ENCODE results near the gene KRTAP5-3.
"Not testable (repeated sequence)": the region's sequence is repeated elsewhere in the genome, so short reads cannot be mapped to it uniquely, and the experiment has no call there.

Gene KRTAP5-3, protein sequence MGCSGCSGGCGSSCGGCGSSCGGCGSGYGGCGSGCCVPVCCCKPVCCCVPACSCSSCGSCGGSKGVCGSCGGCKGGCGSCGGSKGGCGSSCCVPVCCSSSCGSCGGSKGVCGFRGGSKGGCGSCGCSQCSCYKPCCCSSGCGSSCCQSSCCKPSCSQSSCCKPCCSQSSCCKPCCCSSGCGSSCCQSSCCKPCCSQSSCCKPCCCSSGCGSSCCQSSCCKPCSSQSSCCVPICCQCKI

DNA sequence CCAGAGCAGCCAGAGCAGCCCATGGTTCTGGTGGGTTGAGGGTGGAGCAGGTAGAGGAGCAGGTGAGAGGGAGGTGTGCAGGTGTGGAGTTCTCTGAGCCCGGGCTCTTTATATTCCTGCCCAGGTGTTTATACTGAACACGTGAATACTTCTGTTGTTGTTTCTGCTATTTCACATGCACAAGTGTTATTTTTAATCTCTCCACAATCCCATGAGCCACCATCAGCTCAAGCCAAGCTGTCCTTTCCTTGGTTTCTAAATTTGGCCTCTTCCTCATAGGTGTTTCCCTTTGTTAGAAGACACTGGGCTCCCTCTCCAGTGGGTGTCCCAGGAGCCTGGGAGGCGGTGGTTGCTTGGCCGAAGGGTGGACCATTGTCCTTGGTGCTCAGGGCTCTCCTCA, at the start of gene KRTAP5-3:
TSS of gene KRTAP5-3 (minus strand) at position 101 of the 400 bp plus-strand sequence. CDS start at position 23, 78 bp downstream.
- no peak for DNase-seq

DNA sequence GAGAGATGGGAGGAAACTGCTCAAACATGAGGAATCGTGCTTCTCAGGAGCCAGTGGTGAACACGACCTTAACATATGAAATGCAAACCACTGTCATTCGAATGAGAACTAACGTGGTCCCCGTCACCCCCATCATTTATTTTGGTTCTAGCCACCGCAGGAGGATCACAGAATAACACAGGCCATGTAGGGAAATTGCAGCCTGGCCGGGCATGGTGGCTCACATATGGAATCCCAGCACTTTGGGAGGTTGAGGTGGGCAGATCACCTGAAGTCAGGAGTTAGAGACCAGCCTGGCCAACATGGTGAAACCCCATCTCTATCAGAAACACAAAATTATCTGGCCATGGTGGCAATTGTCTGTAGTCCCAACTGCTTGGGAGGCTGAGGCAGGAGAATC, 48.4 kb upstream of the KRTAP5-3 start:
- no peak for DNase-seq

DNA sequence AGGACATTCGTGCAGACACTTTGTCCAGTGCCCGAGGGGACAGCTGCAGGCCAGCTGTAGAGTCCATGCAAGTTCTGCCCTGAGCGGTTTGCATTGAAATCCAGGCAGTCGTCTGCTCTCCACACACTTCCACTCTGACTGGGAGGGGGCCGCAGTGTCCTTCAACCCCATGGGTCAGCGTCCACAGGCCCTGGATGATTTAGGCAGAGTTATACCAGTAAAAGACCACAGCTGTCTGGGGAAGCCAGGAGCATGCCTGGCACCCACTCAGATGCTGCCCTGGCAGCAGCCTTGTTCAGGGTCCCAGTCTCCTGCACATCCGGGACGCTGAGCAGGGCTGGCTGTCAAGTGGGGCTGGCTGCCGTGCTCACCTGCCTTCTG, 47.8 kb upstream of the KRTAP5-3 start:
- DNase-seq: no peak

DNA sequence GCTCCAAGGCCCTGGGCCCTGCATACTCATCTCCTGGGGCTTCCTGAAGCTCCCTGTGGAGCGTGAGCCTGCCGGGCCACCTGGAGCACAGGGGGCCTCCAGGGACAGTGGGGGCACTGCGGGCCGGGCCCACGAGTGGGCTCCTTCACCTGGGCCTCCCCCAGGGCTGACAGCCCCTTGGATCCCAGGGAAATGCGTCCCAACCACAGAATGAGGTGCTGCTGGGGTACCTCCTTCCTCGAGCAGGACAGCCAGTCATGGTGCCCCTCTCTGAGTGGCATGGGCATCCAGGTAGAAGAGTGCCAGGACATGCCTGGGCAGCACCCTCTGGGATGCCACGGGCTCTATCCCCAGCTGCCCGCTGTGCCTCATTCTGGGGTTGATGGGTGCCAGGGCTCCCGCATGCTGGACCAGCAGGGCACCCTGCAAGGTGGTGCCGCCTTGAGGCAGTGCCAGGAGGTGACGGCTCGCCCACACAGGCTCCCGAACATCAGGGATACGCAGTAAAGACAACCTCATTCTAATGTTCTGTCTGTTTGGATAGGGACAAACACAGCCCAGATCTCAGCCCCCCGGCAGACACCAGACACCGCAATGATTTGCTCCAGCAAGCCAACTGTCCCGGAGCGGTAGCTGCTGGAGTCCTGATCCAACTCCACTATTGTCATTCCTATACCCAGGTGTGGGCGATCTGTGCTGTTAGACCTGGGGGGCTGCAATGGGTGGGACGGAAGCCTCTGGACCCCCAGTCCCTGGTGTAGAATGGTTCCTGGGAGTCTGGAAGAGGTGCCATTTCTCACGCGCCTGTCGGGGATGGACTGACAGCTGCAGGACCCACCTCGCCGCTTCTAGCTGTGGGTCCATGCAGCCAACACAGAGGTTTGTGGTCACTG, 47.2 kb upstream of the KRTAP5-3 start:
- DNase-seq: peak; percentile 46

DNA sequence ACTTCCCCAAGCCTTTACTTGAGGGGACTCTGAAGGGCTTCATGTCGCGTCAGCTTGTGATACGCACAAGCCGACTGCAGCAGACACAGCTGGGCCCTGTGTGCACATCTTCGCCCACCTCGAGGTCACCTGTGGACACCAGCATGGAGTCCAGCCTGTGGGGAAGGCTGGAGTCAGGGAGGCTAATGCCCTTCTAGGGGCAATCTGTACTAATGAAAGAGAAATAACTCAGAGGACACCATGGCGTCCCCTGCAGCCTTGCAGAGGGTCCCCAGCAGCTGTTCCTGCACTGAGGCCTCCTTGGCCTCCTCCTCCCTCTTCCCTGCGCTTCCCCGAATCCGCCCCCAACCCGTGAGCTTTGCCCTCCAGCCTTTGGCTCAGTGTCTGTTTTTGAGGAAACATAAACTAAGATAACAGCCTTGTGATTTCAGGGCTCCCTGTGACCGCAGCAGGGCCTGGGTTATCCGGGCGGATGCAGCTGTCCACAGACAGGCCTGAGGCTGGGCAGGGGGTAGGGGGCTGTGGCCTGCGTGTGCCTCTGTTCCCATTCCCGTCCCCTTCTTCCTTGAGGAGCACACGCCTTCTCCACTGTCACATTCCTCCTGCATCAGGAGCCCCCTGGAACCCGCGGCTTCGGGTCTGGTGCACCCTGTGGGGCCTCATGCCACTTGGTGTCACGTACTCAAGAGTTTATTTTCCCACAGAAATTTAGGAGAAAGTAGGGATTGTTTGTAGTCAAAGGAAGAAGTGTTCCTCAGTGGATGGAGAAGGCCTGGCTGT, 46.3 kb upstream of the KRTAP5-3 start:
- DNase-seq: peak; percentile 52

DNA sequence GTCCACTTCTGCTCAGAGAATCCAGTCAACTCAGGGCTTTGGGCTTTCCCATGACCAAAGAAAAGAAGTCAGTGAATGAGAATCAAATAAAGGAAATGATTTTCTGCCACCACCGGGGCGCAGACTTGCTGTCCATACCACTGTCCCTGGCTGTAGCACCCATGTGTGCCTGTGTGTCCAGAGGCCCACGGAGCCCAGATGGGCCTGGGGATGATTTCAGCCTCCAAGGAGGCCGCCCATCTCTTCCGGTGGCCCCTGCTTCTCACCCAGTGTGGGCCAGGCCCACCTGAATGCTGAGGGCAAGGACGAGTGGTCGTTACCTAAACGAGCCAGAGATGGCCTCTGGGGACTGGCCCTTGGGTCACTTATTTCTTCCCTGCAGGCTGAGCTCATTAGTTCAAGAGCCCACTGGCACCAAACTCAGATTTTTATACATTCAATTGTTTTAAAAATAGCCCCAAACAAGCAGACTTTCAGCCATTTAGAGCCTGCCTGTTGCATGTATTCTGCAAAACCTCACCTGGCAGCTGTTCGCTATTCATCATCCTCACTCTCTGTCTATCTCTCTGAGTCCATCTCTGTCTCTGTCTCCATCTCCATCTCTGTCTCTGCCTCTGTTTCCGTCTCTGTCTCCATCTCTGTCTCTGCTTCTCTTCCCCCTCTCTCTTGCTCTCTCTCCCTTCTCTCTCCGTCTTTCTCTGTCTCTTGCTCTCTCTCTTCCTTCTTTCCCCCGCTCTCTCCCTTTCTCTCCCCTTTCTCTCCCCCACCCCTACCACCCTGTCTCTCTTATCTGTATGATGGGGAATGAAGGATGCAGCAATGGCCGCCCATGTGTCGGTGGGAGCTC, 45.5 kb upstream of the KRTAP5-3 start:
- DNase-seq: peak; percentile 38

DNA sequence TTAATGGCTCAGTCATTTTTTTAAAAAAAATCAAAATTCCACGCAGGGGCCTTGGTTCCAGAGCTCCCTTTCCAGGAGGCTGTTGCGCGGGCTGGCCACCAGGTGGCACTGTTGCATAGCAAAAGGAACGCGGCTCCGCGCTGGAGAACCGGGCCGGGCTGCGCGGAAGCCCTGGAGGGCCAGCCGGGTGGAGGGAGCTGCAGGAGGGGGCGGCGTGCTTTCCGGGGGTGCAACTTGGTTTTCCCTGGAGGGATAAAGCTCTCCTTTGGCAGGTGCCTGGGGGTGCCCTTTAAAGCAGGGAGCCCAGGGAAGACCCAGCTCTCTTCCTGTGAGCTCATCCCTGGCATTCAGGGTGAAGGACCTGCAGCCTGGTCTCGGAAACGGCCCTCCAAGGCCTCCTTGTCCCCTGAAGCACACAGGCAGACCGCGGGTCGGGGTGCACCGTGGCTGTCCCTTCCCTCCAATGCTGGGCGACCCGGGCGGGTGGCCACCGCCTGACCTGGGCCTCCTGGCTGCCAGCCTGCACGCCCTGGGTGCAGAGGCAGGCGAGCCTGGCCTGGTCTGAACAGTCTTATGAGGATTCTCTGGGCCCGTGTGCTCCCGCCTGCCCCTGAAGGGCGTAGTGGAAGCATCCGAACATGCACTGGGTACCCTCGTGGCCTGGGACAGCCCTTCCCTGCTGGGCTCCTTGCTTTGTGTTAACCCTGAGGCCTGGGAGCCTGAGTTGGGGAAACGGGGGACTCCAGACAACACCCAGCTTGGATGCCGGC, 44.7 kb upstream of the KRTAP5-3 start:
- peak; percentile 79 for DNase-seq

DNA sequence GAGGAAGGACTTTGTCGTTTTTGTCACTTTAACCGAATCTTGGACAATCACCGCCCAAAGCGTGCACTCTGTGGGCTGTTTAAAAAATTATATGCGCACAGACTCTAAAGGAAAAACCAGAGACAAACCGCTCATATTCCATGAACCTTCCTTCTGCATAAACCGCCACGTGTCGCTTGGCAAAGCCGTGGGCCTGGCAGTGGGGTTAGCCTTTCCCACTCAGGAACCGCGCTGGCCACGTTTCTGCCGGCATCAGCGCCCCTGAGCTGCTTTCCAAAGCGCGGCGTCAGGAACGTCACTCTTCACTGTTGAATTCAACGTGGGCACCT, 44.1 kb upstream of the KRTAP5-3 start:
- DNase-seq: peak; percentile 36

DNA sequence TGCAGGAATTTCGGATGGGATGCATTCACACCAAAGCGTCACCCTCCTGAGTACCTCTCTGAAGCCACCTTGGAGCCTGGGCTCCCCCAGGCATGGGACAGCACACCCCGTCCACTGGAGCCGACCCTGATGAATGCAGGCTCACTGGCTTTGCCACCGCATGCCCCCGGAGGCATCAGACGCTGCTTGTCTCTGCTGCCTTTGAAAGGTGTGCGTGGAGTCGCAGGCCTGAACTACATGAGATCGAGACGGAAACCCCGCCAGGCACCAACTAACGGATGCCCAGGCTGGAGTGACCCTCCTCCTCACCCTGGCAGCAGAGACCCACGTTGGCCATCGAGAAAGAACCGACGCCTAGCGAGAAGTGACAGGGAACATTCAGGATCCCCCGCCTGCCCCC, 43.8 kb upstream of the KRTAP5-3 start:
- DNase-seq: no peak

DNA sequence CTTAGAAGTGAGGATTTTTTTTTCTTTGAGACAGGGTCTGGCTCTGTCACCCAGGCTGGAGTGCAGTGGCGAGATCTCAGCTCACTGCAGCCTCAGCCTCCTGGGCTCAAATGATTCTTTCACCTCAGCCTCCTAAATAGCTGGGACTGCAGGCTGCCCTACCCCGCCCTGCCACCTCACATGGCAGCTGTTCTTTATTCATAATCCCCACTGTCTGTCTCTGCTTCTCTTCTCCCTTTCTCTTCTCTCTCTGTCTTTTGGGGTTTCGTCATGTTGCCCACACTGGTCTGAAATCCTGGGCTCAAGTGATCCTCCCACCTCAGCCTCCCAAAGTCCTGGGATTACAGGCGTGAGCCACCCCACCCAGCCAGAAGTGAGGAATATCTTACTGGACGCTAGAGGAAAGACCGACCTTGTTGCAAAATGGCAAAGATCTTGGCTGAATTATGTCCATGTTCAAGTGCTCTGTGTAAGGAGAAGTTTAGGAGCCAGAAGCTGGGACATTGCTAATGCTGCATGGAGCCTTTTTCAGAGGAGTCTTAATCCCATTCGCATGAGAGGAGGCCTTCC, 43.2 kb upstream of the KRTAP5-3 start:
- DNase-seq: no peak

DNA sequence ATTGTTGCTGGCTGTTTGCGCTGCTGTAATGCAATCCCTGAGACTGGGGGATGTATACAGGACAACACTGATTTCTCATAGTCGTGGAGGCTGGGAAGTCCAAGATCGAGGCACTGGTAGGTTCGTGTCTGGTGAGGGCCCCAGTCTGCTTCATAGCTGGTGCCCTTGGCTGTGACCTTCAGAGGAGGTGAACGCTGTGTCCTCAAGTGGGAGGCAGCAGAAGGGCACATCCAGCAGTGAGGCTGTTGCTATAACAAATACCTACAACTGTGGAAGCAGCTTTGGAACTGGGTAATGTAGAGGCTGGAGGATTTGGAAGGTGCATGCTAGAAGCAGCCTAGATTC, 42.6 kb upstream of the KRTAP5-3 start:
- no peak for DNase-seq

DNA sequence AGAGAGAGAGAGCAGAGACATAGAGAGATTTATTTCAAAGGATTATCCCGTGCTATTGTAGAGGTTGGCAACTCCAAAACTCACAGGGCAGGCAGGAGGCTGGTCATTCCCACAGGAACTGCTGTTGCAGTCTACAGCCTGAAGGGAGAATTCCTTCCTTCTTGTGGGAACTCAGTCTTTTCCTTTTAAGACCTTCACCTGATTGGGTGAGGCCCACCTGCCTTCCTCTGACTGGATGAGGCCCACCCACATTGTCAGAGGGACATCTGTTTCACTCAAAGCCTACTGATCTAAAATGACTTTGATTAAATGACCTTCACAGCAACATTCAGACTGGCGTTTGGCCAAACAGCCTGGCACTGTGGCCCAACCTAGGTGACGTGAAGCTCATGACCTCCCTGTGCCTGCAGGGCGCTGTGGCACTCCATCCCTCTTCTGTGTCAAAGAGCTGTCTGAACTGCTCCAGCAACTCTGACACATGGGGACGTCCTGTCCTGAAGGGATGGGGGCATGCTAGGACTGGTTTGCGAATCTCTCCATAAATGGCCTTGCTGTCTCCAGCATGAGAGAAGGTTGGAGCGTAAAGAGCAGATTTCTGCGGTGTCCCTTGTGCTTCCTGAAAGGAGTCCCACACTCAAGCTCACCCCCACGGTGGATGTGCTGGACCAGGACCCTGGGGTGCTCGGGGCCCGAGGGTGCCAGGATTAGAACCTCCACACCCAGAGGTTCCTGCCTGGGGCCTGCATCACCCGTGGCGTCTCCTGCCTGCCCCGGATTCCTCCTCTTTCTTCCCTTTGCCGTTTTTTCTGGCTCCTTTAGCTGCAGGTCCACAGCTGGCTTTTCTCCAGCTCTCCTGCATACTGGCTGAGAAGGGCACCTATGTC, 42.0 kb upstream of the KRTAP5-3 start:
- DNase-seq: no peak

DNA sequence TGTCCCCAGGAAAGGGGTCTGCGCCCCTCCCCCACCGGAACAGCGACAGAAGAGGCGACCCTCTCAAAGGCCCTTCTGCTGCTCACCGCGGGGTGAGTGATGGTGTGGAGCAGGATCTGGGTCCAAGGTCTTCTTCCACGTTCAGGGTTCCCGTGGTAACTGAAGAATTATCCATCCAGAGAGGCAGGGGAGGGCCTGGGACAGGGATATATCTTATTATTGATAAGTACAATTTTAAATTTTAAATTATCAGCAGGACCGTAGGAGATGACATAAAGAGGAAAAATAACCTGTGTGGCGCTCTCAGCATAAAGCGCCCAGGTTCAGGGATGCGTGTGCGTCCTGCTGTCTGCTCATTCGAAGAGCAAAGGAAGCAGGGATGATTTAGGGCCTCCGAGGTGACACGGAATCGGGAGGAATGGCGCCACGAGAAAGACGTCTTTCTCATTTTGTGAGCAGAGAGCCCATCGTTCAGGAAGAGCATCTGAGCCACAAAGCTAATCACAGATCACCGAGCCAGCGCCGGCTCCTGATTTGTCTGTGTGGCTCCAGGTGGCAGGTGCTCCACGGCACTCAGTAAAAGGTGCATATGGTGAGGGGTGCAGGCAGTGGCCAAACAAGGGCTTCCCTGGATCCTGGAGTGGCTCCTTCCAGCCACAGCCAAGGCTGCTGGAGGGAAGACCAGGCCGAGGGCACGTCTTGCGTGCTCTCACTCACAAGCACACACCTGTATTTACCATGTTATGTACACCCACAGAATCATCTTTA, 40.6 kb upstream of the KRTAP5-3 start:
- peak; percentile 45 for DNase-seq

DNA sequence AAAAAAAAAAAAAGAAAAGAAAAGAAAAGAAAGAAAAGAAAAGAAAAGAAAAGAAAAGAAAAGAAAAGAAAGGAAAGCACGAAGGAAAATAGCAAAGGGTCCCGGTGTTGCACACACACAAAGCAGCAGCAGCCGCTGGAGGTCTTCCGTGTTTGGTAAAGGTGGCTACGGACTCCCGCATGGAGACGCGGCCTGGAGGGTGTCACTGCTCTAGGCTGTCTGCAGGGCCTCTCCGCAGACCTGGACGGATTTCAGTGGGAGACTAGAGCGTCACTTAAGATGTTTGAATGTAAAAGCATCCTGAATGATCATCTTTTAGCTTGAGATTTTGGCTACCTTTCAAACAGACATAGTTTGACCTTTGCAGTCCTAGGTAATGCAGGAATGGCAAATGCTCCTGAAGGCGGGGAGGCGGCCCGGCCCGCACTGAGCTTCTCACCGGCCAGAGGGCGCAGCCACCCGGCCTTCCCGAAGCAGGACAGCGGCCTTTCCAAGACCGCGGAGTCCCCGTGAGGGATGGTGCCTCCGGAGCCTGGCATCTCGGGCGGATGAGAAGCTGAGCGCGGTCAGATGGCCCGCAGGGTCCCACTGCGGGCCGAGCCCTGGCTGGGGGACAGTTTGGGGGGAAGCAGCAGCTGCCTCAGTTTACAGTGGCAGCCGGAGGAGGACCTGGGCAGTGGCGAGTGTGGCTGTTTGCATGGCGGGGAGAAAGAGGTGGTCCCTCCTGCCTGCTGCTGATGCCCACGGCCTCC, 39.8 kb upstream of the KRTAP5-3 start:
- no peak for DNase-seq

DNA sequence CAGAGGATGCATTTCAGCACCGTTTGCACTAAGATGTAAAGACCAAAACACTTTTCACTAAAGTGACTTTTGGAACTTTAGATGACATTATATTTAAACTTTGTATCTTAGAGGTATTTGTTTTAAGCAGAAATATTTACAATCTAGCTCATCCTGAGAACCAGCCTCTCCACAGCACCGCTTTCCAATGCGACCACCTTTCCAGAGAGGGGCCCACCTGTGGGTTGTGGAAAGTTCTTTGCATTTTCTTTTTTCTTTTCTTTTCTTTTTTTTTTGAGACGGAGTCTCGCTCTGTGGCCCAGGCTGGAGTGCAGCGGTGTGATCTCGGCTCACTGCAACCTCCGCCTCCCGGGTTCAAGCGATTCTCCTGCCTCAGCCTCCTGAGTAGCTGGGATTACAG, 38.3 kb upstream of the KRTAP5-3 start:
- DNase-seq: not testable (repeated sequence)

DNA sequence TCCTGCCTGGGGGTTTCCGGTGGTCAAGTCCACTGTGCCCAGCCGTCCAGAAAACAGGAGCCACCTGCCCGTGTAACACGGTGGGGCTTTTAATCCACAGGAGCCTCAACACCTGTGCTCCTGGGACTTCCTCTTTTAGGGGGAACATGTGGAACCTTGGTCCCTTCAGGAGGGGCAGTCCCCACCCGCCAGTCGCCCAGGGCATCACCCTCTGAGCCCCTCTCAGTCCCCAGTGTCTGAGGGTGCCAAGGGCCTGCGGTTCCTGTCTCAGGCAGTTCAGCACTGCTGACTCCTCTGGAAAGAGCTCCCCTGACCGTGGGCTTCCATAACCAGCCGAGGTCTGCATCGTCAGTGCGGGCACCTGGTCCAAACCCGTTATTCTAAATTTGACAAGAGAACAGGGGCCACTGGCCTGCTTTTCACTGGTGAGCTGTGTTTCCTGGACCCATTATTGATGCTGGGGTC, 37.1 kb upstream of the KRTAP5-3 start:
- DNase-seq: no peak

DNA sequence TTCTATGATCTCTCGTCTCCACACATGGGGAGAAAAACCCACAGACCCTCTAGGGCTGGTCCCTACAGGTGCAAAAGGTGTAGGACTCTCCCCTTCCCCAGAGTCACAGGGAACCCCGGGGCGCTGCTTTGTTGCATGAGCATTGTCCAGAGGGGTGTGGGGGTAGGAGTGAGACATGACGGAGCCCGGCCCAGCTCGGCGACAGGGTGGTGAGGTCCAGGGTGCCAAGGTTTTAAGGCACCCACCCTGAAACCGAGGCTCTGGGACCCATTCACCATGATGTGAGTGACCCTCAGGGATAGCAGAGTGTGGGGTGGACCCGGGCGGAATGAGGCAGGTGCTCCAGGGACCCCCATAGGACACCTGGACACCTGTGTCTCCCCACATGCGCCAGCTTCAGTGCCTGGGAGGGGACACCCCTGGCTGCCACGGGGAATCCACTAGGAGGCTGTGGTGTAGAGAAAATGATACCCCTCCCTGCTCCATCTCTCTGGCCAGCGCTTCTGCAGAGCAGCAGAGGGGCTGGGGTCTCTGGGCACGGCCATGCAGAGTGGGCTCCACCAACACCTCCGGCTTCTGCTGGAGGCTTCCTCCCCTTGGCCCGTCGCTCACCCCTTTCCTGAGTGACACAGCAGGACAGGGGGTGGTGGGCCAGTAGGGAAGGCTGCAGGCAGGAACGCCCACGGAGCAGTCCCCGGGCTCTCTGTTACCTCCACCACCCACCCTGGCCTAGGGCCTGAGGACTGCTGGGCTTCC, 36.5 kb upstream of the KRTAP5-3 start:
- DNase-seq: no peak

DNA sequence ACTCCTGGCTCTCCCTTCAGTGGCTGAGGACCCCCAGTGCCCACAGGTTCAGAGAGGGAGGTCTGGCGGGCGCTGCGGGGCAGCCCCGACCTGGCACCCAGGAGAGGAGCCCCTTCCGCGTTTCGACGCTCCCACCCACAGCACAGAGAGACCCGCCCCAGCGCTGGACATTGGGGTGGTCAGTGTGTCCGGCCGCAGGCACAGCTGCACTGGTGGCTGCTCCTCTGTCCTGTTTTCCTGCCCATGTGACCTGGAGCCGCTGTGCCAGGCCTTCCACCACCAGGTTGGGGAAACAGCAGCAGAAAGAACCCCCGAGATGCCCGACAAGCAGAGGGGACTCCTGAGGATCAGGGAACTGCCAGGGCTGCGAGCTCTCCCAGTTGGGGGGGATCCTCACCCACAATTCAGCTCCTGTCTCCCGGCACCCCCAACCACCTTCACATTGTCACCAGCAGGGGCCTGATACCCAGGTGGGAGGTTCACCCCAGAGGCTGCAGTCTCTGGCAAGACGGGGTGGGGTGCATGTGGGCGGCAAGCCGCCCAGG, 35.0 kb upstream of the KRTAP5-3 start:
- DNase-seq: no peak

All from islet precursor cell (in vitro differentiated cells).